HG03439 (cell line): ENCODE measurements around the gene CCDC71.

Source experiments
- ATAC-seq: cut with Tn5 transposase; IDR thresholded peaks from one replicate; pipeline ENCODE4 v1.9.1; 2021; ENCODE audit warnings: mild to moderate bottlenecking, moderate library complexity; ENCODE audit not compliant: unreplicated experiment

CCDC71 gene

DNA sequence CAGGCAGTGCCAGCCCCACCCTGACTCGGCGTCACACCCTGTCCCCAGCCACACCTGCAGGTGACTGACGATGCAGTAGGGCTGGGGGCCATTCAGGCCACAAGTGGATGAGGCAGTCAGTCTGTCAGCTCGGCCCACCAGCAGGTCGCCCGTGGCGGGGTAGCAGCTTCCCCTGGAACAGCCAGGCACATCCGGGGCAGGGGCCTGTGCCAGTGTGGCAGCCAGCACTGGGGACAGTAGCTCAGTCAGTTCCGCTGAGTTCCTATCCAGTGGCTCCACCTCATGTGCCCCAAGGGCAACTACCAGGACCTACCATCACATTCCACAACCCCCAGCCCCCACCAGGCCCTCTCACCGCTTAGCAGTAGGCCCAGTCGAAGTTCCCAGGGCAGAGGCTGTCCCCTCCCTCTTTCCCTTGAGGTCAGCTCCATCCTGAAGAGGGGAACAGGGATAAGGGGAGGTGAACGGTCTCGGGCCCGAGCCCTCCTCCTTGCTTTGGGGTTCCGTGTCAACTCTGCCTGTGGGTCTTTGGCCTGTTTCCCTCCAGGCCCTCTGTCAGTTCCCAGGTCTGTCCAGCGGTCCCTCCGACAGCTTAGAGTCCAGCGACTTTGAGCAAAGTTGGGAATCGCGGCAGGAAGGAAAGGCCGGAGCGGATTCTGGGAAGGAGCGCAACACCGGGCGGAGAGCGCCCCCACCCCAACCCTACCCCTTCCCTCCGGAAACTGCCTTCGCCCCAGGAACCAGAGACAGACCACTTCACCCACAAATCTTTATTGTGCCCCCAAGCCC, 33.5 kb downstream of the CCDC71 start, which contains the start of gene LAMB2:
Gene LAMB2 (minus strand): TSS at position 614 of the 789 bp plus-strand sequence. CDS start 183 bp downstream, at position 431.
- ATAC-seq: no peak

DNA sequence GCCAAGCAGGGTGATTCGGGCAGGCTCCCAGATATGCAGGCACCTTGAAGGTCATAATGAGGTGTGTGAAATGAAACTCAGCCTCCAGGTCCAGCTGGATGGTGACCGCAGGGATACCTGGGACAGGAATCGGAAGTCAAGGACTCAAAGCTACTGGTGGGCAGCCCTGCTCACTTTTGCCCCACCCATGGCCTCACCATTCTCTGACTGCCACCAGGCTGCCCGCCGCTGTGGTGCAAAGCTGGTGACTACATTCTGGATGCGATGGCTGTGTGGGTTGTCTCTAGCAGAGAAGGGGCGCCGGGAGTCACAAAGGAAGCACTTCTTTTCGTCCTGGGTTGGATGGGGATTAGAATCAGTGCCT, 34.1 kb downstream of the CCDC71 start:
- no peak for ATAC-seq

DNA sequence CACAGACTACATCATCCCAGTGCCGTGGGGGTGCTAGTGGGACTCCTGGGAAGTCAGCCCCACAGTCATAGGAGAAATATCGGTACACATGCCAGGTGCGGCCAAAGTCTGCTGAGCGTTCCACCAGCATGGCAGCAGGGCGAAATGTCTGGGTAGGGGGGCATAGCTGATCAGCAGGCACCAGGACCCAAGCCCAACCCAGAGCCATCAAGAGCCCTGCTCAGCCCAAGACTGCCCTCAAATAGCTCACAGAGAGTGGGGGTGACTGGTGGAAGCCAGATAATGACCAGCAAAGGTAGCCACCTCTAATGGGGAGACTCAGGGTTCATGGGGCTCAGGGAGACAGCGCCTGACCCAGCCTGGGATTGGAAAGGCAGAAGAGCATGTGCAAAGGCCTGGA, 34.6 kb downstream of the CCDC71 start:
- no peak for ATAC-seq

DNA sequence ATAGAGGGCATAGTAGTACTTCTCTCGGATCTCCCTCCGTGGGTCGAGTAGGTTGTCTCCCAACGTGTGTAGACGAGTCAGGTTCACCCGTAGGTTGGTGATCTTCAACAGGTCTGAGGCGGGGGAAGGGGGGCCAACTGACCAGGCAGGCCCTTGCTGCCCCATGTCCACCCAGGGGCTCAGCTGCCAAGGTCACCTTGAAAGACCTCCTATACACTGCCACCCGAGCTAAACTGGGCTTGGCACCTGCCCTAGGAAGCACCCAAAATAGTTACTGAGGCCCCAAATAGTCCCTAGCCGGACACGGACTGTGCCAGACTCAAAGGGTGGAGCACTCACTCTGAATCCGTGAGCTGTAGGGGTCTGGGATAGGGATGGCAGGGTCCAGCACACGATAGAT, 35.1 kb downstream of the CCDC71 start:
- no peak for ATAC-seq

DNA sequence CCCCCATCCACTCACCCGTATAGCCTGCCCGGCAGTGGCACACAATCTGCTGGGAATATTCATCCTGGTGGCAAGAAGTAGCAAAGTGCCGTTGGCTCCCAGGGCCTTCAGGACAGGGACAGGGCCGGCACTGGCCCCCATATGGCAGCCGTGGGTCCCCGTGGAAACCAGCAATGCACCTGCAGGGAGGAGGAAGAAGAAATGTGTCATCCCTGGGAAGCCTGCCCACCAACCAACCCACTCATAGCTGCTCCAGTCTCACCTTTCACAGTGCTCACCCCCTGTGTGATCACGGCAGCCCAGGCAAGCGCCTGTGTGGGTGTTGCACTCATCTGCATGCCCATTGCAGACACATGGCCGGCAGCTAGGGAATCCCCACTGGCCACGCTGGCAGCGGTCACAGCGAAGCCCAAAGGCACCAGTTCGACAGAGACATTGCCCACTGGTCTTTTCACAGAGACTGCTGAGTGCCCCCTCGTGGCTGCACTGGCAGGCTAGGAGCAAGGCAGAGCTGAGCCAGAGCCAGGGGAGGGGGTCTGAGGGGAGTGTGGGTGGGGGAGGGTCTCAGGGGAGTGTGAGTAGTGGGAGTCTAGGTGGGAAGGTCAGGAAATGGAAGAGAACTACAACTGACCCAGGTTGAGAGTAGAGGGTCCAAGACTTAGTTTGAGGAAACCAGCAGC, 41.0 kb downstream of the CCDC71 start:
- ATAC-seq: no peak

DNA sequence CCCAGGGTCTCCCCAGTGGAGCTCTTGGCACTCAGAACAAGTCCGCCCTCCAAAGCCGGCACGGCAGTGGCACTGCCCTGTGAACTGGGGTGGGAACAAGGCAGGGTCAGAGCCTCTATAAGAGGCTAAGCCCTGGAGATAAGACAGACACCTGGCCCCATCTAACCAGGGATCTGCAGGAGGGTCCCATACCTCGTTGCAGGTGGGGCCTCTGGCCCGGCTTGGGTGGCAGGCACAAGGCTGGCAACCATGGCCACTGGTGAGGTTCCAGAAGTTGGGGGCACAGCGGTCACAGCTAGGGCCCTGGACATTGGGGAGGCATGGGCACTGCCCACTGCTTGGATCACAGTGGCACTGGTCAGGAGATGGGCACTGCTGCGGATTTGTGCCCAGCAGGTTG, 41.9 kb downstream of the CCDC71 start:
- no peak for ATAC-seq

DNA sequence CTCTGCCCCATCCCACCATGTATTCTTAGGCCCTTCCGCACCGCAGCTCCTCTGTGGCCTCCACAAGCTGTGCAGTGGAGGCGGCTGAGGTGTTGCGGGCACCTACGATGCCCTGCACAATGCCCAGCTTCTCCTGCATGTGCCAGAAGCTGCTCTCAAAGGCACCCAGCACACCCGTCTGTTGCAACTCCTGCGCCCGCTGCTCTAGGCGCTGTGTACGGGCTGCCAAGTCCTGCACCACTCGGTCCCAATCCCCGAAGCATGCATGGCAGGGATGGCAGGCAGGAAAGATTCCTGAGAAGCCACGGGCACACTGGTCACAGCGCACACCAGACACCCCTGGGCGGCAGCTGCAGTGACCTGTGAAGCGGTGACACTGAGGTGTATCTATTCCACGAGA, 42.4 kb downstream of the CCDC71 start:
- ATAC-seq: no peak

DNA sequence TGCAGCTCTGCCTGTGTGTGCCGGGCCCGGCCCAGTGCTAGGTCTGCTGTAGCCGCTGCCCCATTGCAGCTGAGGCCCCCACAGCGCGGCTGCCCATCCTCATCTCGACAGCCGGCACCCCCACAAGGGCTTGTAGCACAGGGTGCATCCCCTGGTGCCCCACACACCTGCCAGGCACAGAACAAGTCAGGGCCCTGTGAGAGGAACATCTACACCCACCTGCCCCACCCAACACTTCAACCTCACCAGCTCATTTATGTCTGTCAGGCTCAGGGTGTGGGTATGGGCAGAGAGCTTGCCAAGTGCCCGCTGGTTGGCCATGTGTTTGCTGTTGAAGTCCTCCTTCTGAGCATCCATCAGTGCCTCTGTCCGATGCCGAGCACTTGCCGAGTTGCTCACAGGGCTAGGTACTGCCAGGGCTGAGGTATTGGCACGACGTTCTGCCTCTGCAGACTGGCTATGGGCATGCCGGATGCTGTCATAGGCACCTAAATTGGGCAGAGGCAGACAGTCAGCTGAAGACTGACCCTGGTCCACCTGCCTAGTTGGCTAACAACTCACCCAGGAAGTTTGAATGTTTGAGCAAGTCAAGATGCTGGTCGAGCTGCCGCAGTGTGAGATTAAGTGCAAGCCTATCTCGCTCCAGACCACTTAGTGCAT, 43.1 kb downstream of the CCDC71 start:
- no peak for ATAC-seq

DNA sequence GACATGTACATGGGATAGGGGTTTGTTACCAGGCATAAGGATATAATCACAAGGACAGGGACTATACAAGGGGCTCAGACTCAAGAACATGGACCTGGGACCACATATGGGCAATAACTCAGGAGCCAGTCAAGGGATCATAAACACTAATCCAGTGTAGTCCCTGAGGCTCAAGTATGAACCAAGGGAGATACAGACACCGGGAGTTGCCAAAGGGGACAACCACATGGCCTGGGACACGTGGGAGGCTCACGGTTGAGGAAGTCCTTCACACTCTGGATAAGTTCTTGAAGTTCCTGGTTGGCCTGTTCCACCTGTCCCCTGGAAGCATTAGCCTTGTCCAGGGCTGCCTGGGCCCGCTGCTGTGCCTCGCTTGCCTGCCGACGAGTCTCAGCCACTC, 43.7 kb downstream of the CCDC71 start:
- no peak for ATAC-seq

DNA sequence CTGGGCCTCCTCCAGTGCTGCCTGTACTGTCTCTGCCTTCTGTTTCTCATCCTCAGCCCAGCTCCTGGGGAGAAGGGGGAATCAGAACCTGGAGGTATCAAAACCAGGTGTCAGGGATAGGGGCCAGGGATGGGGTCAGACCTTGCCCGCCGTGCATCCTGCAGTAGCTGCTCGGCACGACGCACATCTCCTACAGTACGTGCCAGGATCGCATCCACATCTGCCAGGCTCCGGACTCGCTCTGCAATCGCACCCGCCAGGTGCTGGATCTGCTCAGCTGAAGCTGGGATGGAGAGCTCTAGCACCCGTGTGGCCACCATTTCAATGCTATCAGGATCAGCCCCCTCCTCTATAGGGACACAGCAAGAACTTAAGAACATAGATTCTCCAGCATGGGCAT, 44.1 kb downstream of the CCDC71 start:
- ATAC-seq: no peak

DNA sequence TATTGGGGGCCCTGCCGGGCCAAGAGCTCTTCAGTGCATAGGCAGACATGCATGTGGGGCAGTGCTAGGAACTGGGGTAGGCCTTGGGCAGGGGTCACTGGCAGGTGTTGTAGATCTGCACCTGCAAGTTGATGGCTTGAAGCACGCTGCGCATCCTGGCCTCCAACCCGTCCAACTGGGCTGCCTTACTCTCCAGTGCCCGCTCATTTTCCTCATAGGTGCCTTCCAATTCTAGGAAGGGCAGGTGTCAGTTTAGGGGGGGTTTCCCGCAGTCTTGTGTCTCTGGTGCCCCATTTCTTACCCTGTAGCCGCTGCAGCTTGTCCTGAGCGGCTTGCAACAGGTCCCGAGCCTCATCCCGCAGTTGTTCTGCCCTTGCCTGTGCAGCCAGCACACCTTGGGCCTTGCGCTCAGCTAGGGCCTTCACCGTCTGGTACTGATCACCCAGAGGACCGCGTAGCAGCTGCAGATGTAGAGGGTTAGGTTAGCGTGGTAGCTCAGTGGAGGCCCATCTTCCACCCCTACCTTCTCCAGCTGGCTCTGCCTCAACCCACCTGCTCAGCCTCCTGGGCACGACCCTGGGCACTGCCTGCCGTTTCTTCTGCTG, 44.9 kb downstream of the CCDC71 start:
- ATAC-seq: no peak

DNA sequence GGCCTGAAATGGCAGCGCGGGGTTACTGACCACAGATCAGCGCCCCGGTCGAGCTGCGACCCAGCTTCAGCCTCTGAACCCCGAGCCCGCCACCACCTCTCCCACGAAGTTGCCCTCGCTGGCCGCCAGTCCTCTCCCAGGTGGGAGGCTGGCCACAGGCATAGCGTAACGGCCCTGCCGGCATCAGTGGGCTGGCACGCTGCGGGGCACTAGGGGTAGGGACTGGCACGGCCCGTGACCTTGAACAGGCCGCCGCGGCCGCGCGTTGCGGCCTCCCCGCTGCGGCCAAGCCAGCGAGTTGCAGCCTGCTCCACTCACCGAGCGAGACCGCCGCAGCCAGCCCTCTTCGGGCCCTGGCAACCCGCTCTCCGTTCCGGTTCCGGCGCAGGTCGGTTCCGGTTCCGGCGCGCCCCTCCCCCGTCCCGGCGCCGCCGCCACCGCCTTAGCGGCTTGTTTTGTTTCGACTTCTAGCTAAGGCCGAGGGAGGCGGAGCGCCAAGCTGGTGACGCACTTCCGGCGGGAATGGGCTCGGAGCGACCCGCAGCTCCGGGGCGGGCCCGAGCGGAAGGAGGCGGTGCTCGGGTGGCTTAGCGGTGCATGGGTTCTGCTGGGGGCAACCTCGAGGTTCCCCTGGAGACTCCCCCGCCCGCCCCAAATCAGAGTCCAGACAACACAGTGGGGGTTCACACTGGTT, 45.5 kb downstream of the CCDC71 start, which contains the start of gene USP19:
Gene USP19 (minus strand): TSS at position 386 of the 694 bp plus-strand sequence. CDS start 1,678 bp downstream, outside the sequence.
- ATAC-seq: peak; percentile 84

DNA sequence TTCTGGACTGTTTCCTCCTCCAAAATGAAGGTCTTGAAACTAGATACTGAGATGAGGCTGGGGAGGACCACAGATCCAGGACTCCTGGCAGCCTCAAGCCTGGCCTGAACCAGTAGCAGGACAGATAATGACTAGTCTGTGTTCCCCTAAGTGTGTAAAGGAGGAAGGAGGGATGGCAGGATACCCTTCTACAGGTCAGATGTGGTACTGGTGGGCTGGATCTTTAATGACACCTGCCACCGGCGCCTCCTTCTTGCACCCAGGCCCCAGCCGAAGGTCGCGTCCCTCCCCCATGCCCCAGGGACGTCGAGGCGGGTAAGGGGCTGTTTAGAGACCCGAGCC, 46.1 kb downstream of the CCDC71 start:
- ATAC-seq: no peak

DNA sequence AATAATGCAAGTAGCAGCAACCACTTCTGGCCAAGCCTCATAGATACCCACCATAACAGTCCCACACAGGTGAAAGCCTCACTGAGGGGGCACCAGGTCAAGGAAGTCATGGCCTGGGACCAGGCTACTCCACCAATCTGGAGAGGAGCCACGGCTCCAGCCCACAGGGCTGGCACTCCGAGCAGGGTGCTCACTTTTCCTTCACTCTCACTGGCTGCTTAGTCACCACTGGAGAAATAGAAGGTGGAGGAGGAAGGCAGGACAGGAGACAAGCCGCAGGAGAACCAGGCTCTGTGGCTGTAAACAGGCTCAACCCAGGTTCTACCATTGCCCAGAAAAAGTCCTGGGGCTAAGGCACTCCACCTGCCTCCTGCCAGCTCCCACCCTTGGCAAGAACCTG, 46.7 kb downstream of the CCDC71 start:
- ATAC-seq: no peak

DNA sequence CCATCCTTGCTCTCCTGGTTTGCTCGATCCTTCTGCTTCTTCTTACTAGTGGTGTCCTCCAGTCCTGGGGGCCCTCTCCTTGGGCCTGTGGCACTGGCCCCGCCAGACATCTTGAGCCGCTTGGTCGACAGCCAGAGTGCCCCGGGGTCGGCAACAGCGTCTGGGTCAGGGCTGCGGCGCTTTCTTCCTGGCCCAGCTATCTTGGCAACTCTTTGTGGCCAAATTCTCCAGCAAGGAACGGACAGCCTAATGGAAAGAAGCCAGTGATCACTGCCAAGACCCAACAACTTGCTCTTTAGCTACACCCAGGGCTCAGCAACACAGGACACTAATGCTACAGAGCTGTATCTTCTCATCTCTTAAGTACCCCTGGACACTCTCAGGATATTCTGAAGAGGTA, 47.1 kb downstream of the CCDC71 start:
- no peak for ATAC-seq
